Cardiac septum (tissue), 1 donor: Measurements from ENCODE around the gene SMIM36. TPM values are rescaled to one million over a fixed set of nuclear protein-coding genes. Genes with fewer than 3 reads are reported as not detected.
"Not testable (repeated sequence)": the region's sequence is repeated elsewhere in the genome, so short reads cannot be mapped to it uniquely, and the experiment has no call there.

Experiments
- DNase-seq: peaks from one replicate; pipeline ENCODE4 v3.0.0-alpha.2; 2020; ENCODE audit warnings: low spot score
- intact Hi-C: fragments of 100-400 bp; cut with DNase I; formaldehyde crosslinking; loops from one replicate; pipeline ENCODE4 v1.14.0; 2022
- total RNA-seq: library from RNA; stranded (reverse); fragmentation: NEBNext Ultra II Directional; extraction: Animal tissue kit (Norgen Biotek cat#: 25700); gene quantifications from one replicate; pipeline ENCODE4 v1.2.1, GENCODE V29; 2021
- donor health status: DM: no; HTN: no; CAD: no.

The SMIM36 gene
- total RNA-seq, 1 donor from 2014 or later: not detected

DNA sequence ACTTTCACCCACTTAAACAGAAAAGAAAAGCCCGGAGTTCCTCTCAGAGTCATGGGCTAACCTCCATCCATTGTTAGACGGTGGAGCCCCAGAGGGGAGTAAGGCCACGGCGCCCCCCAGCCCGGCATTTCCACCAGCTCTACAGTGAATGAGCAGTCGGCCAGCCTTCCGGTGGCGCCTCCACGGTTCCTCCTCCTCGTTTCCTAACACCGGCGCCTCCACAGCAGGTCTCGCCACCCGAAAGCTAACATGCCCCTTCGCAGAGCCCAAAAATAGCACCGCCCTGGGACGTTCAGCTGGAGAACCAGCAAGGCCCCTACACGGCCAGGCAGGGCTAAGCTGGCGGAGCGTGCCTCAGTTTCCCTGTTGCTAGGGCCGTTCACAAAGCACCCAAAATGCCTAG is 90.5 kb downstream of the SMIM36 start:
- intact Hi-C loops: loop anchor here (10.0 kb wide), 1 partner anchor 304 kb away; the partner anchor contains the start of gene TMEM100
- peak; percentile 90 for DNase-seq

DNA sequence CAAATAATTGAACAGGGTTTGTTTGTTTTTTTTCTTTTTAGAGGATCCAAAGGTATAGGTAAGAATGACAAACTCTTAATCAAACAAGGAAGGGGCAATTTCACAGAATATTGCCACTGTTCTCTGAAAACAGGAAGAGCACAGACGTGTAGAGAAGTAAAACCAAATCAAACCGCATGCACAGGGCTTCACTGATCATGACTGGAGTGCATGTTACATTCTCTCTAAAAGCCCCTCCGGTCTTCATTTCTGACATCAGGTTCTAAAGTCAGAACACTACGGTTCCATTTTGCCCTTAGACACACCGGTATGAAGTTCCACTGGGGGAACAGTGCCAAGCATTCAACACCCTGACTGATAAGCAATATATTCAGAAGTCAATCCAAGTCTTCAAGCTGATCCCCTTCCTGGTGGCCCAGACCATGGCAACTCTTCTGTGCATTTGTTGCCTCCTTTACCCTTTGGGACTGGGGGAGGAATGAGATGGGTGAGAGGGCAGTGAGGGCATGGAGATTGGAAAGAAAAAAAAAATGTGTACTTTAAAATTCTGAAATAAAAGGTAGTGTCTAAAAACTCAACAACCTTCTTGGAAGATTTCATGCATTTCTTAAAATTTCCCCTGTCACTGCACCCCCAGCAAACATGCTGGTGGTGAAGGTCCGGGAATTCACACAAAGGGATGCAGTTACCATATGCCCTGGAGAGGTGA is 91.0 kb downstream of the SMIM36 start:
- no peak for DNase-seq
- intact Hi-C loops: loop anchor here (10.0 kb wide), 1 partner anchor 305 kb away; the partner anchor contains the start of gene TMEM100

DNA sequence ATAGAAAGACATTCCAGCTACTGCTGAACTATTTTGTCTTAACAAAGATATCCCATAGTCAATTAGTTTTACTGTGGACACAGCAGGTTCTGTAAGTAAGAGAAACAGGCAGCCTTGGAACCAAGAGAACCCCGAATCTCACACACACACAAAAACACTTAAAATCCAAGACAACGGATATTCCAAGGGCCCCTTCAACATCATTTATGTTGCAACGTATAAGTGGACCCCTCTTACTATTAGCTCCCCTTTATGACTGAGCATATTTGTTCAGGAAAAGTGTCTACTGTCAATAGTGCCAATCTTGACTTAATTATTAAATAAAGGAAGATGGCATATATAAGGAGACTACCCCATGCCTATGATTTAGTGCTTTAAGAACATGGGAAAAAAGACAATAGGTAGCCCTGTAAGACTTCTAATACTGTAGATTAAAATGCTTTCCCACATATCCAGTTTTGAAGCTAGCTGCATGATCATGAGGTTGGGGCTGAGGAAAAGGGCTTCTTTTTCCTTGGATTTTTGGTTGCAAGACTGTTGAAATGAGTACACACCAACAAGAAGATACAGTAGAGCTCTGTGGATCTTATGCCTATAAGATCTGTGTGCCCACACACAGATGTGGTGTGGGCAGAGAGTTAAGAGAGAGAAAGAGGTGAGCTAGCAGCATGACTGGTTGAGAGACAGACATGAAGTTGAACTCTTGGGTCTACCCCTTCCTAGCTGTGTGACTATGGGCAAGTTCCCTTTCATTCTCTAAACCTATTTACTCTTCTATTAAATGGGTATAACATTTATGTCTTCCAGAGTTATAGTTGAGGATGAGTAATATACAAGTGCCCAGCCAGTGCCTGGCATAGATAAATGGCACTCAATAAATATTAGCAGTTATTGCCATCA is 92.6 kb downstream of the SMIM36 start:
- no peak for DNase-seq
- intact Hi-C loops: loop anchor here (10.0 kb wide), 1 partner anchor 96 kb away; the partner anchor contains the start of gene SMIM36

DNA sequence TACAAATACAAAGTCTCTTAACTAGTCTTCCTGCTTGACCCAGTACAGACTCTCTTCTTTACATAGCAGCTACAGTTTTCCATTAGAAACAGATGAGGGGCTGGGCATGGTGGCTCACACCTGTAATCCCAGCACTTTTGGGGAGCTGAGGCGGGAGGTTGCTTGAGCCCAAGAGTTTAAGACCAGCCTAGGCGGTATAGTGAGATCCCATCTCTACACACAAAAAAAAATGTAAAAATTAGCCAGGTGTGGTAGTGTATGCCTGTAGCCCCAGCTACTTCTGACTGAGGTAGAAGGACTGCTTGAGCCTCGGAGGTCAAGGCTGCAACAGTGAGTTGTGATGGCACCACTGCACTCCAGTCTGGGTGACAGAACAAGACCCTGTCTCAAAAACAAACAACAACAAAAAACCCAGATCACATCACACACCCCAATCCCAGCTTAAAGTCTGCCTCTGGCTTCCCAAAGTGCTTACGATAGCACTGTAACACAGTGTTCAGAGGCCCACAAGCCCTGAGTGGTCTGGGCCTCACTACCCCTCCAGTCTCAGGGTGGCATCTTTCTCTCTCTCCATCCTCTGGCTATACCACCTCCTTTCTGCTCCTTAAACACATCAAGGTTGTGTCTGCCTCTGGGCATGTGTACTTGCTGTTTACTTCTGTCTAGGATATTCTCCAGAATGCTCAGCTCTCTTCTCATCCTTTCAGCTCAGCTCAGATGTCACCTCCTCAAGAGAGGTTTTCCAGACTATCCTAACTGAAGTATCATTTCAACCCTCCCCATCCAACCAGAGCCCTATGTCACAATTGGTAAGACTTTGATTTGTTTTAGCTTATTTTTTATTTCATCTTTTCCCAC is 93.6 kb downstream of the SMIM36 start:
- DNase-seq: no peak
- intact Hi-C loops: loop anchor here (10.0 kb wide), 1 partner anchor 97 kb away; the partner anchor contains the start of gene SMIM36

DNA sequence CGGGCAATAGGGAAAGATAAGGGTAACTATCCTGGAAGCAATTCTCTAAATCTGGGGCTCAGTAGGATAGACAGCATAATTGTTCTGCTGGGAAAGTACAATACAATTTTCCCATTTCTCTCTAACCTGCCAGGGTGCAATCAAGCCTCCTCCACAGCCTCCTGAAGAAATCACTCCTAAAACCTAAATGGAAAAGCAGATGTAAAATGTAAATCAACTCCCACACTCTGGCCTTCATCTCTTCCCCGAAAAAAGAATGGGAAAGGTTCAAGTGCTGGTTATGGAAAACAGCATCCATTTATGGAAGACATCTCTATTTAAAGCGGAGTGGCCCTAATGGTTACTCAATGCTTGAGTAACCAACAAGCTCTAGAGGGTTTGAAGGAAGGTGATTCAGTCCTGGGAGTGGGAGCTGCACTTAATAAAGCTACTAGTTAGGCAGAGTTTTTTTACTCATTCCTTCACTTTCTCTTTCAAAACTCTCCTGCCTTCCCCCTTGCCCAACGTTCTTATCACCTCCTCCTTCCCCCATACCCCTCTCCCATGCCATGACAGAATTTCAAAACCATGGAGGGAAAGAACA is 94.7 kb downstream of the SMIM36 start:
- intact Hi-C loops: loop anchor here (10.0 kb wide), 1 partner anchor 98 kb away; the partner anchor contains the start of gene SMIM36
- DNase-seq: no peak

DNA sequence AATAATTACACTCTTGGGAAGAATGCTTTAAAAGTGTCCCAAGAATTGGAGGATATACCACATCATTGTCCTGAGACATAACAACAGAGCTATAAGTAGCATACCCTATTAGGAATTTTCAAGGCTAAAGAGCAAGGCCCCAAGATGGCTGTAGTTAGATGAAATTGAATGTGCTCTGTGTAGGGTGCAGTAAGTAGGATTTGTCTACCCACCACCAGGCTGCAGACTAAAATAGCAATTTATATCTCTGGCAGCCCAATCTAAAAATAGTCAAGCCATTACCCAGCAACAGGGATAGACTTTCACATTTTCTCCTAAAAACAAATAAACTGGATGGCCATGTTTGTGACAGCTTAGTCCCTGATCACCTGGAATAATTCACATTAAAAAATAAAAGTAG is 95.3 kb downstream of the SMIM36 start:
- no peak for DNase-seq
- intact Hi-C loops: loop anchor here (10.0 kb wide), 1 partner anchor 99 kb away; the partner anchor contains the start of gene SMIM36

DNA sequence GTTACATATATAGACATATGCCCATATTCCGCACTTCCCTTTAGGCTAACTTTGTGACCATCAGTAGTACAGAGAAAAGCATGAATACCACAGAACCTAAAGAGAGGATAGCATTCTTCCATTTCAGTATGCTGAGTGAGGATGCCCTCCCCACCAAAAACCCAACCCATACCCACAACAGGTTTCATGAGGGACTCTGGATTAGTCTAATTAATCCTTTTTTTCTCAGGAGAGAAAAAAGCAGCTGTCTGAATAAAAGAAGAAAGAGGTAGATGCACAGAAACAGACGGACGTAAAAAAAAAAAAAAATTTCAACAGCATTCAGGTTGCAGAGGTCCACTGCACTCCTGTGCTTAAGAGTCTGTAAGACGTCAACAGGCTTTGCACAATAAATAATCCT is 96.3 kb downstream of the SMIM36 start:
- no peak for DNase-seq
- intact Hi-C loops: loop anchor here (10.0 kb wide), 1 partner anchor 100 kb away; the partner anchor contains the start of gene SMIM36

DNA sequence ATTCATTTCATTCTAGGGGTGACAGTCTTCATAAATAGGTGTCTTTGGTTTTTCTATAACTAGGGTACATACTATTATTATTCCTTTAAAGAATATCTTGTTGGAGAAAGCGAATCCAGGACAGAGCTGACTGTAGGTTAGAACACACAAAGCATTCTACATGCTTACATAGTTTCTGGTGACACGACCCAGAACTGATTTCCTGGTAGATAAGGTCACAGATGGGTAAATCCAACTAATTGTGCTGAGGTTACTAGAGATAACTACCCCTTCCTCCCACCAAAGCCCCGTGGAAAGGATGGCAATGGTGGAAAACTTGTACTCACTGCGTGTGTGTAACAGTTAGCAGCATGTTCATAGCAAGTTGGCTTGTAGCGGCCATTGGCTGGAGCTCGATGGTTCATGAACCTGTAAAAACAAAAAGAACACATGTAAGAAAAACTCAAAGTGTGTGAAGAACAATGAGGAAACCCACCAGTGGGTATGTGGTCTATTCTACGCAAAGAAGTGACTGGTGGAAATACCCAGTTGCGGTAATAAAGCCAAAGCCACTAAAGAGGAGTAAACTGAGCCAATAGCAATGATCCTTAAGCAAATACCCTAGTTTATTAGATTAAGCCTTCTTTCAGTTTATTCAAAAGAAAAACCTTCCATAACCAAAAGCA is 97.3 kb downstream of the SMIM36 start:
- intact Hi-C loops: loop anchor here (10.0 kb wide), 1 partner anchor 101 kb away; the partner anchor contains the start of gene SMIM36
- DNase-seq: no peak

DNA sequence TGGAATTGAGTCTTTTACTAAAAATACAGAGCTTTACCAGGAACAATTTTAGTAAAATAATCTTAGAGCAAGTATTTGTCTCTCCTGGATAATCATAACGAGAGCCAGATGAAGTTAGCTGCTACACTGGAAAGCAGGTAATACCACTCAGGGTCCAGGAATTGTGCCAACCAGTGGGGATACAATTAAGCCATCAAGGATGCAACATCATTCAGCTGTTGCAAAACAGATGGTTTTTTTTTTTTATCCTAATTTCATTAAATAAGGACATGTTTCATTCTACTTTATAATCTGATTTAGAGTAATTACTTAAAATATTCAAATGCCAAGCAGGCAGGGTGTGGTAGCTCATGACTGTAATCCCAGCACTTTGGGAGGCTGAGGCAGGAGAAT is 99.8 kb downstream of the SMIM36 start:
- no peak for DNase-seq
- intact Hi-C loops: loop anchor here (10.0 kb wide), 1 partner anchor 103 kb away; the partner anchor contains the start of gene SMIM36

DNA sequence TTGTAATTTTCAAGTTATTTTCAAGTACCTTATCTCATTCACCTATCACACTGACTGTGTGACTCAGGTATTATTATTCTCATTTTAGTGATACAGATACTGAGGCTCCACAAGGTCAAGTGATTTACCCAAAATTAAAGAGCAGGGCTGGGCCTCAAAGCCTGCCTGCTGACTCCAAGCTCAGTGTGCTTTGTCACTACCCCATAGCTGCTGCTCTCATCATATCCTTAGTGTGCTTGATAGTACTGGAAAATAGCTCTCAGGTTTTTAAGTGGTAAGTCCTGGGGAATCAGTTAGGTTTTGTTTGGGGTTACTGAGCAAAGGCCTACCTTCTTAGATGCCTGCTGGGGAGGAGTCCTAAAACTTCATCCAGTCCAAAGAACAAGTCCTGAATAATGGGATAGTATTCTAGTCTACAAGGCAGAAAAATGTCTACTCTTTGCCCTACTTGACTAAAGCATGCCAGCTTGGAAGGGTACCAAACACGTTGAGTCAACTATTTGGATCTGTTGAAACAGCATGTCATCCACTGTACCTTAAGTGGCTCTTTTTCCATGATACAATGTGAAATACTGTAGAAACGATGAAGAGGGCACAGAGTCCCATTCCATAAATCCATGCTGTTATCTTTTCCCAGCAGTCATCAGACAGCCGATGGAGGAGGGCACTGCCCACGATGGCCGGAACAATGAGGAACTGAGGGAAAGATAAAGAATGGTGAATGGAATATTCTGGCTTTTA is 100.4 kb downstream of the SMIM36 start:
- DNase-seq: no peak
- intact Hi-C loops: loop anchor here (10.0 kb wide), 1 partner anchor 104 kb away; the partner anchor contains the start of gene SMIM36

DNA sequence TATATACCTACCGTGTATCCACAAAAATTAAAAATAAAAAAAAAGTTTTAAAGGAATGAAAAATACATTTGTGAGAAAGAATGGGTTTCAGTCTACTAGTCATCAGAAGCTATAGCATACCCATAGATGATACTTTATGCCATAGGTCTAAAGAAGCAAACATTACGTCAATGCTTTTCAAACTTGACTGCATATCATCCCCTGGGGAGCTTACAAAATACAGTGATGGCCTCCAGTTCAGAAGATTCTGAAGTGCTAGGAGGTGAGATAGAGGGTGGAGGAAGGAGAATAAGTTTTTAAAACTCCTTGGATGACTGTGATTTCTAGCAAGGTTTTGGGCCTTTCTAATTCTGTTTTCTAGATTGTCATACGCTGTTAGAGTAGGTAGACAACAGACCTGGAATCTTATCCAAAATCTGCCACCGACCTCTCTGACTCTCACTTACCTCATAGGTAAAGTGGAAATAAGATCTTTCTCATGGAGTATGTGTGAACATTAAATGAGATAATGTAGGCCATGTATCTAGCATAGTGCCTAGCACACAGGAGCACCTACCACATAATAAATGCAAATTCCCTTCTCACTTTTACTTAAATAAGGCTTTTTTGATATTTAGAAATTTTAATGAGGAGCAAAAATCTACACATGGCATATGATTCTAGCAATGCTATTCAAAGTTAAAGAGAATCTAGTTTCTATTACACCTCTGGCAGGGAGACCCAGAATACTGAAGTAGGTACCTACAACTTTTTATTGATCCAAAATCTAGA is 102.0 kb downstream of the SMIM36 start:
- no peak for DNase-seq
- intact Hi-C loops: no loop called here

DNA sequence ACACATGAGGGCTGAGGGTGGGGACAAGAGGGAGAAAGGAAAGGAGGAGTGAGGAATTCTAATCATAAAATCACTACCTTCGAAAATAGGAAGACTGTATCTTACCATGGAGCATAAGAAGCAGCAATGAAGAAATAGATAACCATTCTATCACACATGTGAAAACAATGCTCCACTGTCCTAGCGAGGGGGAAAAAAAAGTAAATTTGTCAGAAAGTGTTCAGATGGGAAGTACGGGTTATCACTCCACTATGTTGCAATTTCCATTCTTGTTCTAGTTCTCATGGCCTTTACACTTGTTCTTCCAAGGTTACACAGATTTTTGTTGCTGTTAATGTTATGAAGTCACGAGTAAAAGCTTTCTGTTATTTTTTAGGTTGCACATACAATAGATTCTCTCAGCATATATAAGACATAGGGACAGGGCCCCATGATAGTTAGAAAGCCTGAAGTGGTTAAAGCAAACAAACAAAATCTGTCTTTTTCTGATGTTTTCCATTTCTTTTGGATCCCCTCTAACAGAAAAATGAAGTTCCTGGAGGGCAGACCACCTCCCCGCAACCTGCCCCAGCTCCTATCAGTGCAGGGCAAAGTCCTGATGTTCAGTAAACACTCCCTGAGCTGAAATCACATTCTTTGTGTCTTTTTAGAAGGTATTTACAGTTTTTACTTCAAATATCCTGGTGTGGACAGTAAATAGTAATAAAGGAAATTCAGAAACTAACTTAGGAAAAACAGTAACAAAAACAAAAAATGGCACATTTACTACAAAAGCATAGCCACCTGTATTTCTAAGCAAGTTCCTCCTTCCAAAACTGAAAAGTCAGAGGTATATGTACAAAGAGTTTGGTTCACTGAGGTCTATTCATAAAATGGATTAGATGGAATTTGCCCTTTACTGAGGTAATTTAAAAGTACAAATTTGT is 103.3 kb downstream of the SMIM36 start:
- DNase-seq: no peak
- intact Hi-C loops: no loop called here

DNA sequence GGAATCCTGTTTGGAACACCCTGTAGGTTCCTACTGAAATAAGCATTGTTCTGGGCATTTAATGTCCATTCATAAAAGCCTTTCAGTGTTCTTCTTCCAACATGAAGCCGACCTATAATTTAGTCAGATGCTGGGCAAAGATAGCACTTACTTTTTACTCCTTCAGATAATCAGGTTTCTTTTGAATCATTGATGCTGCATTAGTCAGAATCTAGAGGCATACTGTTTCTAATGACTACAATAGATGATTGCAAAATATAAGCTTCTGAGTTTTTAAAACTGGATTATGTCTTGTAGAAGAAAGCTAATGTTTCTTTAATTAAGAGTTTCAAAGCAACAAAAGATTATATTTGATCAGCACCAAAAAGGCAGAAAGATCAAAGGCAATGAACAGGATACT is 105.7 kb downstream of the SMIM36 start:
- intact Hi-C loops: no loop called here

DNA sequence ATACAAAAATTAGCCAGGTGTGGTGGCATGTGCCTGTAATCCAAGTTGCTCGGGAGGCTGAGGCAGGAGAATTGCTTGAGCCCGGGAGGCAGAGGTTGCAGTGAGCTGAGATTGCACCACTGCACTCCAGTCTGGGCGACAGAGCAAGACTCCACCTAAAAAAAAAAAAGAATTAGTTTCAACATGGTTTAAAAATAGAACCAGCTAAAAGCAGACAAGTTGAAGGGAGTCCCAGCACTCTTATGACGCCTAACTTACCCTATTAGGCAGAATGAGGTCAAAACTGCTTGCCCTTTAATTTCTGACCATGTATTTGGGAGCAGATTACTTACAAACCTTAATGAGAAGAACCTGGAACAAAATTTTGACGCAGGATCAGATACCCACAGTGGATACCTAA is 107.1 kb downstream of the SMIM36 start:
- DNase-seq, intact Hi-C loops: not testable (repeated sequence)

More for the DNA sequence above, 105.7 kb downstream of the SMIM36 start:
- DNase-seq: no peak

DNA sequence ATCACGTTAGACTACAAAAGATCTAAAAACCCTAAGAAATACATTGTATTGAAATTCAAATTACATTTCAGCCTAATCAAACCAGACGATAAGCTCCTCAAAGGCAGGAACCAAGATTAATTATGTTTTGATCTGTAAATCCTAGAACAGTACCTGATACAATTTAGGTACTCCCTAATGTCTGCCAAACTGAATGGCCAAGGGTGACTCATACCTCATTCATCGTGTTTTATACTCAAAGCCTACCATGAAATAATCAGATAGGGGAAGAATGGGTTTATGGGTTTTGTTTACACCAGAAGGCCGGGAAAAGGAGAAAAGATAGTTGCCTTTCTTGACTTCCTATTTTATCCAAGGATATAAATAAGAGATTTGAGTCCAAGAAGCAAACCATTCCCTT is 108.9 kb downstream of the SMIM36 start:
- intact Hi-C loops: no loop called here
- DNase-seq: no peak
